GM18907 (cell line): ENCODE results near the gene CDC27.
"Not testable (repeated sequence)": the region's sequence is repeated elsewhere in the genome, so short reads cannot be mapped to it uniquely, and the experiment has no call there.

Source experiments
- ATAC-seq: cut with Tn5 transposase; IDR thresholded peaks from one replicate; pipeline ENCODE4 v1.9.1; 2021; ENCODE audit warnings: mild to moderate bottlenecking, moderate library complexity; ENCODE audit not compliant: unreplicated experiment

Gene CDC27

GRCh38 chr17:47188876-47189731 is at the start of gene CDC27:
CDC27 (minus strand) TSS chr17:47189295; CDS start chr17:47189172, 123 bp downstream.
- ATAC-seq: peak; percentile 92

- no peak for ATAC-seq
Observed at GRCh38 chr17:47238321-47239010, 49.4 kb upstream of the CDC27 start.

GRCh38 chr17:47237841-47238240 is 48.7 kb upstream of the CDC27 start:
- no peak for ATAC-seq

- no peak for ATAC-seq
Observed at GRCh38 chr17:47235923-47236322, 46.8 kb upstream of the CDC27 start.

GRCh38 chr17:47235506-47235905 is 46.4 kb upstream of the CDC27 start:
- ATAC-seq: no peak

- ATAC-seq: no peak
Observed at GRCh38 chr17:47232465-47232864, 43.4 kb upstream of the CDC27 start.

GRCh38 chr17:47231866-47232265 is 42.8 kb upstream of the CDC27 start:
- no peak for ATAC-seq

GRCh38 chr17:47231334-47231733 is 42.2 kb upstream of the CDC27 start:
- no peak for ATAC-seq

GRCh38 chr17:47230864-47231263 is 41.8 kb upstream of the CDC27 start:
- ATAC-seq: no peak

- no peak for ATAC-seq
Observed at GRCh38 chr17:47229535-47230443, 40.7 kb upstream of the CDC27 start.

GRCh38 chr17:47227862-47228261 is 38.8 kb upstream of the CDC27 start:
- no peak for ATAC-seq

- no peak for ATAC-seq
Observed at GRCh38 chr17:47225911-47226688, 37.0 kb upstream of the CDC27 start.

- no peak for ATAC-seq
Observed at GRCh38 chr17:47225436-47225858, 36.4 kb upstream of the CDC27 start.

- no peak for ATAC-seq
Observed at GRCh38 chr17:47224966-47225365, 35.9 kb upstream of the CDC27 start.

GRCh38 chr17:47224077-47224476 is 35.0 kb upstream of the CDC27 start:
- ATAC-seq: not testable (repeated sequence)

- ATAC-seq: no peak
Observed at GRCh38 chr17:47223460-47223859, 34.4 kb upstream of the CDC27 start.

GRCh38 chr17:47223007-47223406 is 33.9 kb upstream of the CDC27 start:
- ATAC-seq: no peak

GRCh38 chr17:47222047-47222446 is 33.0 kb upstream of the CDC27 start:
- no peak for ATAC-seq

- ATAC-seq: no peak
Observed at GRCh38 chr17:47221154-47221553, 32.1 kb upstream of the CDC27 start.

- no peak for ATAC-seq
Observed at GRCh38 chr17:47220531-47220999, 31.5 kb upstream of the CDC27 start.
